ENCODE results near the gene PRPS1.

Gene PRPS1

DNA sequence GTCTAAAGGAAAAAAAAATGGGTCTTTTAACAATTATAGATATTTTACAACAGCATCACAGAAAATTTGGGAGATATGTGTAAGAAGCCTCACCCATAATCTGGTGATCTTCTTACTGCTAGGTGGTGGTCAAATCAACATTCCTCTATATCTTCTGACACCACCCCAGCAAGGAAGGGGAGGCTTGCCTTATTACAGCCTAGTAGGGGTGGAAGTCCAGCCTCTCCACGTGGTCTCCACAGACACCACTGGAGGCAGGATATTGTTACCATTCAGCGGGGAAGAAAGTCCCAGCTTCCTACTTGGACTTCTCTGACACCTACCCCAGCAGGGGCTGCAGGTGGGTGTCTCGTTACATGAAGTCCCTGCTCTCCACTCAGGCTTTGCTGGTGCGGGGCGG, 28.7 kb downstream of the PRPS1 start:
- no peak for TF ChIP-seq ZFX (IDR thresholded peaks at IDR 0.05; ENCODE audit: borderline replicate concordance)
- TF ChIP-seq, protein P1, sequence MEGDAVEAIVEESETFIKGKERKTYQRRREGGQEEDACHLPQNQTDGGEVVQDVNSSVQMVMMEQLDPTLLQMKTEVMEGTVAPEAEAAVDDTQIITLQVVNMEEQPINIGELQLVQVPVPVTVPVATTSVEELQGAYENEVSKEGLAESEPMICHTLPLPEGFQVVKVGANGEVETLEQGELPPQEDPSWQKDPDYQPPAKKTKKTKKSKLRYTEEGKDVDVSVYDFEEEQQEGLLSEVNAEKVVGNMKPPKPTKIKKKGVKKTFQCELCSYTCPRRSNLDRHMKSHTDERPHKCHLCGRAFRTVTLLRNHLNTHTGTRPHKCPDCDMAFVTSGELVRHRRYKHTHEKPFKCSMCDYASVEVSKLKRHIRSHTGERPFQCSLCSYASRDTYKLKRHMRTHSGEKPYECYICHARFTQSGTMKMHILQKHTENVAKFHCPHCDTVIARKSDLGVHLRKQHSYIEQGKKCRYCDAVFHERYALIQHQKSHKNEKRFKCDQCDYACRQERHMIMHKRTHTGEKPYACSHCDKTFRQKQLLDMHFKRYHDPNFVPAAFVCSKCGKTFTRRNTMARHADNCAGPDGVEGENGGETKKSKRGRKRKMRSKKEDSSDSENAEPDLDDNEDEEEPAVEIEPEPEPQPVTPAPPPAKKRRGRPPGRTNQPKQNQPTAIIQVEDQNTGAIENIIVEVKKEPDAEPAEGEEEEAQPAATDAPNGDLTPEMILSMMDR (IDR thresholded peaks at IDR 0.05) = no peak
- H3K27ac ChIP-seq = no peak overlapping the region

GRCh38 chrX:107658660-107659059, 30.4 kb downstream of the PRPS1 start:
- no peak overlapping the region for H3K27ac ChIP-seq
- TF ChIP-seq, protein P1 (IDR thresholded peaks at IDR 0.05) = no peak
- no peak for TF ChIP-seq ZFX (IDR thresholded peaks at IDR 0.05; ENCODE audit: borderline replicate concordance)

DNA sequence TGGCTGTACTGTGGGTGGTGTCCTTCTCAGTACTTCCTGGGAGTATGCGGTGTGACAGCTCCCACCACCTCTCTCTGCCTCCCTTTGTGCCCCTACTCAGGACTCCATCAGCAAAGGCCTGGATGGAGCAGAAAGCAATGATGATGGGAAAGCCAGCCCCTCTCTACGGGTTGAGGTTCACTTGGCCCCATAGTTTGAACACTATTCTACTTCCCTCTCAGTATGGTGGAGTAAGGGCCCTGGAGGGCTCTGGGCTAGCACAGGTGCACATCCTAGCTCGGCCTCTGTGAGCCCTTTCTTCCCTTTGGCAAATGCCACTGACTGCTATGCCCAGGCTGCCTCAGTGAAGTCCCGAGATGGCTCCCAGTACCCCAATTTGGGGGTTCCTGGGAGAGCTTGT, 31.0 kb downstream of the PRPS1 start:
- H3K27ac ChIP-seq = no peak overlapping the region
- TF ChIP-seq ZFX (IDR thresholded peaks at IDR 0.05; ENCODE audit: borderline replicate concordance) = no peak
- TF ChIP-seq, protein P1 (IDR thresholded peaks at IDR 0.05) = no peak

- TF ChIP-seq, protein P1 (IDR thresholded peaks at IDR 0.05) = peak; percentile 70
- TF ChIP-seq ZFX (IDR thresholded peaks at IDR 0.05; ENCODE audit: borderline replicate concordance) = no peak
- no peak overlapping the region for H3K27ac ChIP-seq
Observed at GRCh38 chrX:107659768-107660167, 31.5 kb downstream of the PRPS1 start.

DNA sequence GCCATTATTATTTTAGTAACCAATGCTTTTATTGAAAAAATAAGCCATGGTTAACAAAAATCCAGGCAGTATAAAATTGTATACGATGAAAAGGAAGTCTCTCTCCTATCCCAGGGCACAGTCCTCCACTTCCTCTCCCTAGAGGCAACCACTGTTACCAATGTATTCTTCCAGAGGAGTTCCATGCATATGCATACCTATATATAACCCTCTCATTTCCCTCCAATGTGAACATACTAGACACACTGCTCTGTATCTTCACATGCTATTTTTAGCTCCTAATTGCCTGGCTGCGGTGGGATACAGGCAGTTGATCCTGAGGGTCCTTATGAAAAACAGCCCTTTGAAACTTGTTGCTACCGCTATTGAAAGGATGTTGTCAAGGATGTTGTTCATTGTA, 33.8 kb downstream of the PRPS1 start:
- TF ChIP-seq ZFX (IDR thresholded peaks at IDR 0.05; ENCODE audit: borderline replicate concordance) = no peak
- TF ChIP-seq, protein P1 (IDR thresholded peaks at IDR 0.05) = no peak
- no peak overlapping the region for H3K27ac ChIP-seq

DNA sequence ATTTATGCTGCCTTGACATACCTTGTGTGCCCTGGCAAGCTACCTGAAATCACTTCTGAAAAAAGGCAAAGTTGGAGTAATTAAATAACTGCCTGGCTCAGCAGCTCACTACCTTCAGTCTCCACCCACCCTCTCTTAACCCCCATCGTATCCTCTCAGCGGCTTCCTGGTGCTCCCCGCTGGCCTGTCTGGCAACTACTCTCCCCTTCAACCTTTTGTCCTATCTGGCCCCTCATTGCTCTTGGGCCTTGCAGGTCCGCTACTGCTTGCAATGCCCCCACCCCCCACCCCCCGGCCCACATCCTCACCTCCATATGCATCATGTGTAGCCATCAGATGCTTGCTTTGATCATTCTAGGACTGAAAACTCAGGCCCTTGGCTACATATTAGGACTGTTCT, 34.5 kb downstream of the PRPS1 start:
- no peak for TF ChIP-seq ZFX (IDR thresholded peaks at IDR 0.05; ENCODE audit: borderline replicate concordance)
- TF ChIP-seq, protein P1 (IDR thresholded peaks at IDR 0.05) = no peak
- H3K27ac ChIP-seq = no peak overlapping the region

DNA sequence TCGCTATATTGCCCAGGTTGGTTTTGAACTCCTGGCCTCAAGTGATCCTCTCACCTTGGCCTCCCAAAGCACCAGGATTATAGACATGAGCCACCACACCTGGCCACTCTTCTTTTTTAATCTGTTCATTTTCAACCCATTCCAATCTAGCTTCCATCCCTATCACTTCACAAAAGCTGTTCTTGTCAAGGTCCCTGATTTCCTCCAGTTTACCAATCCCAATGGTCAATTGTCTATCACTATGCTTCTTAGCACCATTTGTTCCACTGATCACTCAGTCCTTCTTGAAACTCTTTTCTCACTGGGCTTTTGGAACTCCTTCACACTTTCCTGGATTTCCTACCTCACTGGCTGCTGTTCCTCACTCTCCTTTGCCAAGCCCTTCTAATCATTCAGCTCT, 38.6 kb downstream of the PRPS1 start:
- no peak overlapping the region for H3K27ac ChIP-seq
- no peak for TF ChIP-seq ZFX (IDR thresholded peaks at IDR 0.05; ENCODE audit: borderline replicate concordance)
- TF ChIP-seq, protein P1 (IDR thresholded peaks at IDR 0.05) = no peak
